Caco-2 (cell line): ENCODE measurements around the gene TOM1L1. TPM values are rescaled to one million over a fixed set of nuclear protein-coding genes. Genes with fewer than 3 reads are reported as not detected.

ENCODE experiments used
- BruUV-seq: library from RNA; stranded (reverse); fragments of 400-500 nt; replicated peaks from 2 replicates; lab custom pipeline; 2021; lab: Mats Ljungman, UMichigan
- CTCF ChIA-PET: fragments of 300-600 bp; sonication (Branson Sonifier 250); formaldehyde crosslinking; loops from one replicate; lab custom pipeline; 2022; ENCODE audit warnings: antibody characterized with exemption; lab: Charles Lee
- POLR2A ChIA-PET: fragments of 300-600 bp; sonication (Branson Sonifier 250); formaldehyde crosslinking; loops from one replicate; lab custom pipeline; 2022; ENCODE audit warnings: antibody characterized with exemption; lab: Charles Lee
- DNase-seq, 2 experiments: peaks; one replicate each; pipeline versions ENCODE4 v3.0.0 to v3.0.0-alpha.2; 2020 to 2022
- H3K27me3 ChIP-seq: replicated peaks from 2 replicates; pipeline ENCODE4 v1.6.0; 2011; ENCODE audit warnings: low read length; ENCODE audit not compliant: control insufficient read depth, insufficient read depth
- H3K36me3 ChIP-seq: 2 replicates; pipeline ENCODE4 v1.5.1; 2011; ENCODE audit warnings: low read length; ENCODE audit not compliant: control insufficient read depth, insufficient read depth
- H3K4me1 ChIP-seq: fragments of 250-450 bp; sonication (Bioruptor Pico); 2 replicates; pipeline ENCODE4 v1.5.1; 2020; ENCODE audit warnings: mild to moderate bottlenecking
- H3K4me3 ChIP-seq: 2 replicates; pipeline ENCODE4 v1.5.1; 2011; ENCODE audit warnings: low read depth, mild to moderate bottlenecking, control low read depth, low read length
- H3K9me3 ChIP-seq: fragments of 250-450 bp; sonication (Bioruptor Pico); 2 replicates; pipeline ENCODE4 v1.5.1; 2020; ENCODE audit warnings: mild to moderate bottlenecking, moderate library complexity
- H3K27ac Mint-ChIP-seq: one replicate; pipeline ENCODE4 v1.8.0; 2022; ENCODE audit warnings: mixed read lengths; ENCODE audit not compliant: unreplicated experiment
- H3K27me3 Mint-ChIP-seq: one replicate; pipeline ENCODE4 v1.8.0; 2022; ENCODE audit warnings: mixed read lengths; ENCODE audit not compliant: insufficient read depth, unreplicated experiment
- H3K36me3 Mint-ChIP-seq: one replicate; pipeline ENCODE4 v1.8.0; 2022; ENCODE audit warnings: mild to moderate bottlenecking, mixed read lengths; ENCODE audit not compliant: insufficient read depth, unreplicated experiment
- H3K4me1 Mint-ChIP-seq: one replicate; pipeline ENCODE4 v1.8.0; 2022; ENCODE audit warnings: low read depth, mixed read lengths; ENCODE audit not compliant: unreplicated experiment
- H3K4me3 Mint-ChIP-seq: one replicate; pipeline ENCODE4 v1.8.0; 2022; ENCODE audit warnings: mild to moderate bottlenecking, moderate library complexity, mixed read lengths; ENCODE audit not compliant: unreplicated experiment
- H3K9me3 Mint-ChIP-seq: one replicate; pipeline ENCODE4 v1.8.0; 2022; ENCODE audit warnings: mixed read lengths; ENCODE audit not compliant: unreplicated experiment
- intact Hi-C: fragments of 100-400 bp; cut with micrococcal nuclease; formaldehyde crosslinking; loops from one replicate; pipeline ENCODE4 v1.10.0; 2022; ENCODE audit not compliant: unreplicated experiment
- total RNA-seq: library from RNA; stranded (reverse); gene quantifications from 2 replicates; pipeline ENCODE4 v1.2.3, GENCODE V29; 2022
- TF ChIP-seq, protein P1 (sequence below), 2 experiments: fragments of 200-600 bp in 1 of 2; IDR thresholded peaks; 1 replicate in 1 of 2; 2 replicates in 1 of 2; pipeline versions ENCODE4 v1.5.1 to v1.8.0; 2011 to 2022; ENCODE audit warnings: antibody characterized with exemption in 1 of 2, control low read depth in 1 of 2, inconsistent platforms in 1 of 2, low read depth in 1 of 2, low read length in 1 of 2, mild to moderate bottlenecking in 1 of 2, moderate library complexity in 1 of 2; ENCODE audit not compliant: insufficient read depth in 1 of 2, severe bottlenecking in 1 of 2, unreplicated experiment in 1 of 2

The TOM1L1 gene
- total RNA-seq, 1 experiment from 2014 or later = 48.7 TPM

DNA sequence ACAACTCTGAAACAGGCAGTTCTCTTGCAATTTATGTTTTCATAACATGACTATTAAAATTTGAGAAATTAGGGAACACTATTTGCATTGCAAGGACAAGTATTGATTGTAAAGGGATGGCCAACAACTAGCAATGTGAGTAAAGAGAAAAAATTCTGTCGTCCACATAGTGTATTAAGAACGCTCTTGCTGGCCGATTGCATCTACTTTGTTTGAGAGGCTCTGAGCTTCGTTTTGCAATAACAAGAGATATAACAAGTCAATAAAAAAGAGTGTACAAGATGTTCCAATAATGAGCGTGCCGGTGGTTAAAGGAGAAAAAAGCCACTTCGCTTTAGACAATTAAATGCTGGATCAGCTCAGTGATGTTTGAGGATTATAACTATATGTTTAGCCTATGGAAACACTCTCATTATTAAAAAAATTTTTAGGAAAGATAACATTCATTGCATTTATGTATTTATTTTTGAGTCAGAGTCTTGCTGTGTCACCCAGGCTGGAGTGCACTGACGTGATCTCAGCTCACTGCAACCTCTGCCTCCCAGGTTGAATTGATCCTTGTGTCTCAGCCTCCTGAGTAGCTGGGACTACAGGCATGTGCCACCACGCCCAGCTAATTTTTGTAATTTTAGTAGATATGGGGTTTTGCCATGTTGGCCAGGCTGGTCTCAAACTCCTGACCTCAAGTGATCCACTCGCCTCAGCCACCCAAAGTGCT lies 19.2 kb upstream of the TOM1L1 start:
- H3K9me3 Mint-ChIP-seq = no peaks in the 10 kb centered on the region
- Histone ChIP-seq H3K27me3 (no peaks in the 10 kb centered on the region), H3K9me3 (no peaks in the 10 kb centered on the region), H3K4me3 (no peak overlapping the region), H3K4me1 (no peaks in the 10 kb centered on the region), H3K36me3 (no peaks in the 10 kb centered on the region)
- H3K27ac Mint-ChIP-seq = no peak overlapping the region
- ChIA-PET CTCF (no interaction called here), POLR2A (no interaction called here)
- BruUV-seq = no TSS peak
- DNase-seq = no peak
- H3K4me1 Mint-ChIP-seq = no peaks in the 10 kb centered on the region
- H3K27me3 Mint-ChIP-seq = peaks cover 6% of the 10 kb centered on the region
- TF ChIP-seq, protein P1, sequence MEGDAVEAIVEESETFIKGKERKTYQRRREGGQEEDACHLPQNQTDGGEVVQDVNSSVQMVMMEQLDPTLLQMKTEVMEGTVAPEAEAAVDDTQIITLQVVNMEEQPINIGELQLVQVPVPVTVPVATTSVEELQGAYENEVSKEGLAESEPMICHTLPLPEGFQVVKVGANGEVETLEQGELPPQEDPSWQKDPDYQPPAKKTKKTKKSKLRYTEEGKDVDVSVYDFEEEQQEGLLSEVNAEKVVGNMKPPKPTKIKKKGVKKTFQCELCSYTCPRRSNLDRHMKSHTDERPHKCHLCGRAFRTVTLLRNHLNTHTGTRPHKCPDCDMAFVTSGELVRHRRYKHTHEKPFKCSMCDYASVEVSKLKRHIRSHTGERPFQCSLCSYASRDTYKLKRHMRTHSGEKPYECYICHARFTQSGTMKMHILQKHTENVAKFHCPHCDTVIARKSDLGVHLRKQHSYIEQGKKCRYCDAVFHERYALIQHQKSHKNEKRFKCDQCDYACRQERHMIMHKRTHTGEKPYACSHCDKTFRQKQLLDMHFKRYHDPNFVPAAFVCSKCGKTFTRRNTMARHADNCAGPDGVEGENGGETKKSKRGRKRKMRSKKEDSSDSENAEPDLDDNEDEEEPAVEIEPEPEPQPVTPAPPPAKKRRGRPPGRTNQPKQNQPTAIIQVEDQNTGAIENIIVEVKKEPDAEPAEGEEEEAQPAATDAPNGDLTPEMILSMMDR (IDR thresholded peaks at IDR 0.05; ENCODE audit: insufficient read depth in 1 of 2, low read depth in 1 of 2, low read length in 1 of 2, severe bottlenecking in 1 of 2, unreplicated experiment in 1 of 2) = no peak
- H3K4me3 Mint-ChIP-seq = no peak overlapping the region
- H3K36me3 Mint-ChIP-seq = no peaks in the 10 kb centered on the region
- intact Hi-C loops = no loop called here

- Histone ChIP-seq H3K9me3 (no peaks in the 10 kb centered on the region), H3K27me3 (no peaks in the 10 kb centered on the region), H3K4me3 (no peak overlapping the region), H3K36me3 (no peaks in the 10 kb centered on the region), H3K4me1 (no peaks in the 10 kb centered on the region)
- no peaks in the 10 kb centered on the region for H3K36me3 Mint-ChIP-seq
- no peaks in the 10 kb centered on the region for H3K4me1 Mint-ChIP-seq
- no peak overlapping the region for H3K4me3 Mint-ChIP-seq
- BruUV-seq = no TSS peak
- H3K9me3 Mint-ChIP-seq = no peaks in the 10 kb centered on the region
- H3K27me3 Mint-ChIP-seq = peaks cover 6% of the 10 kb centered on the region
- CTCF ChIA-PET = no interaction called here
- no peak overlapping the region for H3K27ac Mint-ChIP-seq
- intact Hi-C loops = no loop called here
- TF ChIP-seq, protein P1 (IDR thresholded peaks at IDR 0.05; ENCODE audit: insufficient read depth in 1 of 2, low read depth in 1 of 2, low read length in 1 of 2, severe bottlenecking in 1 of 2, unreplicated experiment in 1 of 2) = no peak
- no peak for DNase-seq
- POLR2A ChIA-PET = no interaction called here
Measured at GRCh38 chr17:54882371-54882770, 18.3 kb upstream of the TOM1L1 start.

GRCh38 chr17:54882950-54883349 lies 17.7 kb upstream of the TOM1L1 start:
- Histone ChIP-seq H3K9me3 (no peaks in the 10 kb centered on the region), H3K4me3 (no peak overlapping the region), H3K4me1 (no peaks in the 10 kb centered on the region), H3K36me3 (no peaks in the 10 kb centered on the region), H3K27me3 (no peaks in the 10 kb centered on the region)
- no peak overlapping the region for H3K27ac Mint-ChIP-seq
- H3K4me1 Mint-ChIP-seq = no peaks in the 10 kb centered on the region
- ChIA-PET CTCF (no interaction called here), POLR2A (no interaction called here)
- TF ChIP-seq, protein P1 (IDR thresholded peaks at IDR 0.05; ENCODE audit: insufficient read depth in 1 of 2, low read depth in 1 of 2, low read length in 1 of 2, severe bottlenecking in 1 of 2, unreplicated experiment in 1 of 2) = no peak
- no TSS peak for BruUV-seq
- no peak overlapping the region for H3K4me3 Mint-ChIP-seq
- no peaks in the 10 kb centered on the region for H3K9me3 Mint-ChIP-seq
- no peaks in the 10 kb centered on the region for H3K36me3 Mint-ChIP-seq
- intact Hi-C loops = no loop called here
- H3K27me3 Mint-ChIP-seq = peaks cover 6% of the 10 kb centered on the region
- DNase-seq = no peak
